GM23338 (cell line): ENCODE results near the gene MYO1C. TPM values are rescaled to one million over a fixed set of nuclear protein-coding genes. Genes with fewer than 3 reads are reported as not detected.

Experiments used
- ATAC-seq: fragments of 200-7000 bp; cut with Tn5 transposase; 3 replicates; pipeline ENCODE4 v1.9.1; 2020
- DNase-seq: peaks from one replicate; pipeline ENCODE4 v3.0.0-alpha.2; 2015; ENCODE audit warnings: low spot score
- H2AFZ ChIP-seq: fragments of 200-600 bp; sonication (generic); 2 replicates; pipeline ENCODE4 v1.8.0; 2016; ENCODE audit warnings: antibody characterized with exemption, mild to moderate bottlenecking, moderate library complexity
- H3F3A ChIP-seq: fragments of 200-600 bp; sonication (generic); replicated peaks from 2 replicates; pipeline ENCODE4 v1.8.0; 2017; ENCODE audit warnings: antibody characterized with exemption, mixed run types, low read depth
- H3K27ac ChIP-seq: fragments of 200-600 bp; sonication (generic); 2 replicates; pipeline ENCODE4 v1.6.1; 2016; ENCODE audit warnings: low read depth
- H3K27me3 ChIP-seq: fragments of 200-600 bp; sonication (generic); 2 replicates; pipeline ENCODE4 v1.8.0; 2016; ENCODE audit warnings: mild to moderate bottlenecking, mixed run types, moderate library complexity; ENCODE audit not compliant: insufficient read depth
- H3K36me3 ChIP-seq: fragments of 200-600 bp; sonication (generic); 2 replicates; pipeline ENCODE4 v1.8.0; 2016; ENCODE audit warnings: mild to moderate bottlenecking; ENCODE audit not compliant: insufficient read depth
- H3K4me1 ChIP-seq: fragments of 200-600 bp; sonication (generic); 2 replicates; pipeline ENCODE4 v1.8.0; 2016; ENCODE audit warnings: mild to moderate bottlenecking, moderate library complexity; ENCODE audit not compliant: insufficient read depth
- H3K4me2 ChIP-seq: fragments of 200-600 bp; sonication (generic); 2 replicates; pipeline ENCODE4 v1.7.1; 2017; ENCODE audit warnings: mixed run types
- H3K4me3 ChIP-seq: fragments of 200-600 bp; sonication (generic); 2 replicates; pipeline ENCODE4 v1.6.1; 2016; ENCODE audit warnings: mixed run types
- H3K79me2 ChIP-seq: fragments of 200-600 bp; sonication (generic); replicated peaks from 2 replicates; pipeline ENCODE4 v1.8.0; 2017; ENCODE audit warnings: mild to moderate bottlenecking; ENCODE audit not compliant: insufficient read depth
- H3K9me2 ChIP-seq: fragments of 200-600 bp; sonication (generic); 2 replicates; pipeline ENCODE4 v1.8.0; 2017; ENCODE audit not compliant: insufficient read depth
- H4K20me1 ChIP-seq: fragments of 200-600 bp; sonication (generic); replicated peaks from 2 replicates; pipeline ENCODE4 v1.8.0; 2017; ENCODE audit warnings: mild to moderate bottlenecking; ENCODE audit not compliant: insufficient read depth
- H3K27ac Mint-ChIP-seq: 2 replicates; pipeline ENCODE4 v1.8.0; 2020; ENCODE audit warnings: inconsistent platforms, mild to moderate bottlenecking, moderate library complexity, mixed read lengths
- H3K27me3 Mint-ChIP-seq: 3 replicates; pipeline ENCODE4 v1.8.0; 2022; ENCODE audit warnings: low read depth, mild to moderate bottlenecking, moderate library complexity, mixed read lengths, inconsistent platforms; ENCODE audit not compliant: insufficient read depth, poor library complexity
- H3K36me3 Mint-ChIP-seq: 3 replicates; pipeline ENCODE4 v1.8.0; 2021; ENCODE audit warnings: low read depth, mild to moderate bottlenecking, inconsistent platforms, moderate library complexity, mixed read lengths
- H3K4me1 Mint-ChIP-seq: 3 replicates; pipeline ENCODE4 v1.8.0; 2020; ENCODE audit warnings: mild to moderate bottlenecking, inconsistent platforms, mixed read lengths
- H3K4me3 Mint-ChIP-seq: 3 replicates; pipeline ENCODE4 v1.8.0; 2021; ENCODE audit warnings: moderate library complexity, mild to moderate bottlenecking, inconsistent platforms, mixed read lengths
- H3K9me3 Mint-ChIP-seq: 3 replicates; pipeline ENCODE4 v1.8.0; 2020; ENCODE audit warnings: moderate library complexity, mild to moderate bottlenecking, inconsistent platforms, mixed read lengths
- CREB1 ChIP-seq: fragments of 250-450 bp; sonication (Bioruptor Pico); IDR thresholded peaks from 2 replicates; pipeline ENCODE4 v1.5.0; 2020; ENCODE audit warnings: low read depth, mild to moderate bottlenecking, moderate library complexity
- EZH2 ChIP-seq: fragments of 200-600 bp; sonication (generic); IDR thresholded peaks from one replicate; pipeline ENCODE4 v1.8.0; 2017; ENCODE audit warnings: antibody characterized with exemption, mild to moderate bottlenecking, low read depth; ENCODE audit not compliant: unreplicated experiment
- EZH2phosphoT487 ChIP-seq: fragments of 200-600 bp; sonication (generic); IDR thresholded peaks from one replicate; pipeline ENCODE4 v1.8.1; 2018; ENCODE audit warnings: antibody characterized with exemption; ENCODE audit not compliant: unreplicated experiment
- JUNB ChIP-seq: IDR thresholded peaks from one replicate; pipeline ENCODE4 v1.6.1; 2016; ENCODE audit warnings: antibody characterized with exemption; ENCODE audit not compliant: unreplicated experiment
- NANOG ChIP-seq: IDR thresholded peaks from 2 replicates; pipeline ENCODE4 v1.6.1; 2016; ENCODE audit warnings: antibody characterized with exemption, borderline replicate concordance
- POLR2AphosphoS5 ChIP-seq: IDR thresholded peaks from 2 replicates; pipeline ENCODE4 v1.6.1; 2016; ENCODE audit warnings: antibody characterized with exemption, low read depth
- STAT1 ChIP-seq: IDR thresholded peaks from one replicate; pipeline ENCODE4 v1.6.1; 2016; ENCODE audit warnings: antibody characterized with exemption; ENCODE audit not compliant: unreplicated experiment
- ZNF114 ChIP-seq: fragments of 250-450 bp; sonication (Bioruptor Pico); IDR thresholded peaks from 2 replicates; pipeline ENCODE4 v1.5.0; 2020; ENCODE audit warnings: mild to moderate bottlenecking, moderate library complexity
- ZNF331 ChIP-seq: fragments of 250-450 bp; sonication (Bioruptor Pico); IDR thresholded peaks from 2 replicates; pipeline ENCODE4 v1.5.0; 2020; ENCODE audit warnings: low read depth, mild to moderate bottlenecking, moderate library complexity
- polyA plus RNA-seq: library from polyadenylated mRNA; unstranded; fragments of >200 nt; fragmentation: Nextera tagmentation; extraction: Ambion mirVana; gene quantifications from 2 replicates; pipeline ENCODE4 v1.2.1, GENCODE V29; 2016
- total RNA-seq: library from RNA; depleted of rRNA; stranded (reverse); fragments of >200 nt; shearing (Covaris generic); gene quantifications from 2 replicates; pipeline ENCODE4 v1.2.3, GENCODE V29; 2014
- TF ChIP-seq, protein P1 (sequence below), 2 experiments: fragments of 200-600 bp in 1 of 2; sonication (generic) in 1 of 2; conservative IDR thresholded peaks; 2 replicates each; pipeline versions ENCODE4 v1.5.1 to v1.6.1; 2016 to 2017; ENCODE audit warnings: antibody characterized with exemption in 2 of 2, low read depth in 2 of 2, mild to moderate bottlenecking in 2 of 2, moderate library complexity in 1 of 2
- TF ChIP-seq, protein P2 (sequence below): IDR thresholded peaks from one replicate; pipeline ENCODE4 v1.6.1; 2018; ENCODE audit warnings: antibody characterized with exemption; ENCODE audit not compliant: unreplicated experiment
- TF ChIP-seq, protein P3 (sequence below): fragments of 250-450 bp; sonication (Bioruptor Pico); IDR thresholded peaks from 2 replicates; pipeline ENCODE4 v1.5.0; 2020; ENCODE audit warnings: mild to moderate bottlenecking, moderate library complexity
- TF ChIP-seq, protein P4 (sequence below): IDR thresholded peaks from 2 replicates; pipeline ENCODE4 v1.6.1; 2016; ENCODE audit warnings: antibody characterized with exemption

MYO1C gene
- total and polyA plus RNA-seq, 2 experiments from 2014 or later = 13.9 to 35.2 TPM

DNA sequence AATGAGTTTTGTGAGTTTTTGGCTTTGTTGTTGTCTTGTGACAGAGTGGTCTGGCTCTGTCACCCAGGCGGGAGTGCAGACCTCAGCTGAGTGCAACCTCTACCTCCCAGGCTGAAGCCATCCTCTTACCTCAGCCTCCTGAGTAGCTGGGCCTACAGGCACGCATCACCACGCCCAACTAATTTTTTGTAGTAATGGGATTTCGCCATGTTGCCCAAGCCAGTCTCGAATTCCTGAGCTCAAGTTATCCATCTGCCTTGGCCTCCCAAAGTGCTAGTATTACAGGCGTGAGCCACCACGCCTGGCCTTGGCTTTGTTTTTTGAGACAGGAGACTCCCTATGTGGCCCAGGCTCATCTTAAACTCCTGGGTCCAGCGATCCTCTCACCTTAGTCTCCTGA is 51.6 kb downstream of the MYO1C start:
- peaks cover 59% of the 10 kb centered on the region for H4K20me1 ChIP-seq
- no peaks in the 10 kb centered on the region for H3K4me1 Mint-ChIP-seq
- H3K36me3 ChIP-seq = peaks cover 5% of the 10 kb centered on the region; the same call in 1 of the 2 replicates
- H3K9me2 ChIP-seq = no peaks in the 10 kb centered on the region
- H3K27me3 ChIP-seq = no peaks in the 10 kb centered on the region
- H3K4me2 ChIP-seq = no peak overlapping the region
- H3K4me1 ChIP-seq = no peaks in the 10 kb centered on the region
- peaks cover 100% of the 10 kb centered on the region for H3K79me2 ChIP-seq
- no peak for DNase-seq
- no peak overlapping the region for H3K4me3 Mint-ChIP-seq
- ATAC-seq = no peak
- peaks cover 20% of the 10 kb centered on the region for H3F3A ChIP-seq
- peaks cover 14% of the 10 kb centered on the region for H3K36me3 Mint-ChIP-seq
- H2AFZ ChIP-seq = no peak overlapping the region
- TF ChIP-seq, protein P1, sequence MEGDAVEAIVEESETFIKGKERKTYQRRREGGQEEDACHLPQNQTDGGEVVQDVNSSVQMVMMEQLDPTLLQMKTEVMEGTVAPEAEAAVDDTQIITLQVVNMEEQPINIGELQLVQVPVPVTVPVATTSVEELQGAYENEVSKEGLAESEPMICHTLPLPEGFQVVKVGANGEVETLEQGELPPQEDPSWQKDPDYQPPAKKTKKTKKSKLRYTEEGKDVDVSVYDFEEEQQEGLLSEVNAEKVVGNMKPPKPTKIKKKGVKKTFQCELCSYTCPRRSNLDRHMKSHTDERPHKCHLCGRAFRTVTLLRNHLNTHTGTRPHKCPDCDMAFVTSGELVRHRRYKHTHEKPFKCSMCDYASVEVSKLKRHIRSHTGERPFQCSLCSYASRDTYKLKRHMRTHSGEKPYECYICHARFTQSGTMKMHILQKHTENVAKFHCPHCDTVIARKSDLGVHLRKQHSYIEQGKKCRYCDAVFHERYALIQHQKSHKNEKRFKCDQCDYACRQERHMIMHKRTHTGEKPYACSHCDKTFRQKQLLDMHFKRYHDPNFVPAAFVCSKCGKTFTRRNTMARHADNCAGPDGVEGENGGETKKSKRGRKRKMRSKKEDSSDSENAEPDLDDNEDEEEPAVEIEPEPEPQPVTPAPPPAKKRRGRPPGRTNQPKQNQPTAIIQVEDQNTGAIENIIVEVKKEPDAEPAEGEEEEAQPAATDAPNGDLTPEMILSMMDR (conservative IDR thresholded peaks at IDR 0.05; ENCODE audit: low read depth in 2 of 2) = no peak
- TF ChIP-seq ZNF114 (CRISPR knock-in tag) (no peak), ZNF331 (CRISPR knock-in tag) (no peak), STAT1 (no peak), EZH2phosphoT487 (no peak), POLR2AphosphoS5 (no peak), CREB1 (no peak), EZH2 (no peak), NANOG (no peak), JUNB (no peak)
- TF ChIP-seq, protein P2, sequence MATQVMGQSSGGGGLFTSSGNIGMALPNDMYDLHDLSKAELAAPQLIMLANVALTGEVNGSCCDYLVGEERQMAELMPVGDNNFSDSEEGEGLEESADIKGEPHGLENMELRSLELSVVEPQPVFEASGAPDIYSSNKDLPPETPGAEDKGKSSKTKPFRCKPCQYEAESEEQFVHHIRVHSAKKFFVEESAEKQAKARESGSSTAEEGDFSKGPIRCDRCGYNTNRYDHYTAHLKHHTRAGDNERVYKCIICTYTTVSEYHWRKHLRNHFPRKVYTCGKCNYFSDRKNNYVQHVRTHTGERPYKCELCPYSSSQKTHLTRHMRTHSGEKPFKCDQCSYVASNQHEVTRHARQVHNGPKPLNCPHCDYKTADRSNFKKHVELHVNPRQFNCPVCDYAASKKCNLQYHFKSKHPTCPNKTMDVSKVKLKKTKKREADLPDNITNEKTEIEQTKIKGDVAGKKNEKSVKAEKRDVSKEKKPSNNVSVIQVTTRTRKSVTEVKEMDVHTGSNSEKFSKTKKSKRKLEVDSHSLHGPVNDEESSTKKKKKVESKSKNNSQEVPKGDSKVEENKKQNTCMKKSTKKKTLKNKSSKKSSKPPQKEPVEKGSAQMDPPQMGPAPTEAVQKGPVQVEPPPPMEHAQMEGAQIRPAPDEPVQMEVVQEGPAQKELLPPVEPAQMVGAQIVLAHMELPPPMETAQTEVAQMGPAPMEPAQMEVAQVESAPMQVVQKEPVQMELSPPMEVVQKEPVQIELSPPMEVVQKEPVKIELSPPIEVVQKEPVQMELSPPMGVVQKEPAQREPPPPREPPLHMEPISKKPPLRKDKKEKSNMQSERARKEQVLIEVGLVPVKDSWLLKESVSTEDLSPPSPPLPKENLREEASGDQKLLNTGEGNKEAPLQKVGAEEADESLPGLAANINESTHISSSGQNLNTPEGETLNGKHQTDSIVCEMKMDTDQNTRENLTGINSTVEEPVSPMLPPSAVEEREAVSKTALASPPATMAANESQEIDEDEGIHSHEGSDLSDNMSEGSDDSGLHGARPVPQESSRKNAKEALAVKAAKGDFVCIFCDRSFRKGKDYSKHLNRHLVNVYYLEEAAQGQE = no peak
- TF ChIP-seq, protein P3, sequence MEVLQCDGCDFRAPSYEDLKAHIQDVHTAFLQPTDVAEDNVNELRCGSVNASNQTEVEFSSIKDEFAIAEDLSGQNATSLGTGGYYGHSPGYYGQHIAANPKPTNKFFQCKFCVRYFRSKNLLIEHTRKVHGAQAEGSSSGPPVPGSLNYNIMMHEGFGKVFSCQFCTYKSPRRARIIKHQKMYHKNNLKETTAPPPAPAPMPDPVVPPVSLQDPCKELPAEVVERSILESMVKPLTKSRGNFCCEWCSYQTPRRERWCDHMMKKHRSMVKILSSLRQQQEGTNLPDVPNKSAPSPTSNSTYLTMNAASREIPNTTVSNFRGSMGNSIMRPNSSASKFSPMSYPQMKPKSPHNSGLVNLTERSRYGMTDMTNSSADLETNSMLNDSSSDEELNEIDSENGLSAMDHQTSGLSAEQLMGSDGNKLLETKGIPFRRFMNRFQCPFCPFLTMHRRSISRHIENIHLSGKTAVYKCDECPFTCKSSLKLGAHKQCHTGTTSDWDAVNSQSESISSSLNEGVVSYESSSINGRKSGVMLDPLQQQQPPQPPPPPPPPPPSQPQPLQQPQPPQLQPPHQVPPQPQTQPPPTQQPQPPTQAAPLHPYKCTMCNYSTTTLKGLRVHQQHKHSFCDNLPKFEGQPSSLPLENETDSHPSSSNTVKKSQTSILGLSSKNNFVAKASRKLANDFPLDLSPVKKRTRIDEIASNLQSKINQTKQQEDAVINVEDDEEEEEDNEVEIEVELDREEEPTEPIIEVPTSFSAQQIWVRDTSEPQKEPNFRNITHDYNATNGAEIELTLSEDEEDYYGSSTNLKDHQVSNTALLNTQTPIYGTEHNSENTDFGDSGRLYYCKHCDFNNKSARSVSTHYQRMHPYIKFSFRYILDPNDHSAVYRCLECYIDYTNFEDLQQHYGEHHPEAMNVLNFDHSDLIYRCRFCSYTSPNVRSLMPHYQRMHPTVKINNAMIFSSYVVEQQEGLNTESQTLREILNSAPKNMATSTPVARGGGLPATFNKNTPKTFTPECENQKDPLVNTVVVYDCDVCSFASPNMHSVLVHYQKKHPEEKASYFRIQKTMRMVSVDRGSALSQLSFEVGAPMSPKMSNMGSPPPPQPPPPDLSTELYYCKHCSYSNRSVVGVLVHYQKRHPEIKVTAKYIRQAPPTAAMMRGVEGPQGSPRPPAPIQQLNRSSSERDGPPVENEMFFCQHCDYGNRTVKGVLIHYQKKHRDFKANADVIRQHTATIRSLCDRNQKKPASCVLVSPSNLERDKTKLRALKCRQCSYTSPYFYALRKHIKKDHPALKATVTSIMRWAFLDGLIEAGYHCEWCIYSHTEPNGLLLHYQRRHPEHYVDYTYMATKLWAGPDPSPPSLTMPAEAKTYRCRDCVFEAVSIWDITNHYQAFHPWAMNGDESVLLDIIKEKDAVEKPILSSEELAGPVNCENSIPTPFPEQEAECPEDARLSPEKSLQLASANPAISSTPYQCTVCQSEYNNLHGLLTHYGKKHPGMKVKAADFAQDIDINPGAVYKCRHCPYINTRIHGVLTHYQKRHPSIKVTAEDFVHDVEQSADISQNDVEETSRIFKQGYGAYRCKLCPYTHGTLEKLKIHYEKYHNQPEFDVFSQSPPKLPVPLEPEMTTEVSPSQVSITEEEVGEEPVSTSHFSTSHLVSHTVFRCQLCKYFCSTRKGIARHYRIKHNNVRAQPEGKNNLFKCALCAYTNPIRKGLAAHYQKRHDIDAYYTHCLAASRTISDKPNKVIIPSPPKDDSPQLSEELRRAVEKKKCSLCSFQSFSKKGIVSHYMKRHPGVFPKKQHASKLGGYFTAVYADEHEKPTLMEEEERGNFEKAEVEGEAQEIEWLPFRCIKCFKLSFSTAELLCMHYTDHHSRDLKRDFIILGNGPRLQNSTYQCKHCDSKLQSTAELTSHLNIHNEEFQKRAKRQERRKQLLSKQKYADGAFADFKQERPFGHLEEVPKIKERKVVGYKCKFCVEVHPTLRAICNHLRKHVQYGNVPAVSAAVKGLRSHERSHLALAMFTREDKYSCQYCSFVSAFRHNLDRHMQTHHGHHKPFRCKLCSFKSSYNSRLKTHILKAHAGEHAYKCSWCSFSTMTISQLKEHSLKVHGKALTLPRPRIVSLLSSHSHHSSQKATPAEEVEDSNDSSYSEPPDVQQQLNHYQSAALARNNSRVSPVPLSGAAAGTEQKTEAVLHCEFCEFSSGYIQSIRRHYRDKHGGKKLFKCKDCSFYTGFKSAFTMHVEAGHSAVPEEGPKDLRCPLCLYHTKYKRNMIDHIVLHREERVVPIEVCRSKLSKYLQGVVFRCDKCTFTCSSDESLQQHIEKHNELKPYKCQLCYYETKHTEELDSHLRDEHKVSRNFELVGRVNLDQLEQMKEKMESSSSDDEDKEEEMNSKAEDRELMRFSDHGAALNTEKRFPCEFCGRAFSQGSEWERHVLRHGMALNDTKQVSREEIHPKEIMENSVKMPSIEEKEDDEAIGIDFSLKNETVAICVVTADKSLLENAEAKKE (CRISPR knock-in tag) = no peak
- TF ChIP-seq, protein P4, sequence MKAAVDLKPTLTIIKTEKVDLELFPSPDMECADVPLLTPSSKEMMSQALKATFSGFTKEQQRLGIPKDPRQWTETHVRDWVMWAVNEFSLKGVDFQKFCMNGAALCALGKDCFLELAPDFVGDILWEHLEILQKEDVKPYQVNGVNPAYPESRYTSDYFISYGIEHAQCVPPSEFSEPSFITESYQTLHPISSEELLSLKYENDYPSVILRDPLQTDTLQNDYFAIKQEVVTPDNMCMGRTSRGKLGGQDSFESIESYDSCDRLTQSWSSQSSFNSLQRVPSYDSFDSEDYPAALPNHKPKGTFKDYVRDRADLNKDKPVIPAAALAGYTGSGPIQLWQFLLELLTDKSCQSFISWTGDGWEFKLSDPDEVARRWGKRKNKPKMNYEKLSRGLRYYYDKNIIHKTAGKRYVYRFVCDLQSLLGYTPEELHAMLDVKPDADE = no peak
- H3K27ac Mint-ChIP-seq = no peak overlapping the region; the same call in 1 of the 2 replicates
- H3K27ac ChIP-seq = no peak overlapping the region
- no peaks in the 10 kb centered on the region for H3K9me3 Mint-ChIP-seq
- peaks cover 7% of the 10 kb centered on the region for H3K27me3 Mint-ChIP-seq
- H3K4me3 ChIP-seq = no peak overlapping the region
